GM12892 (cell line): Measurements from ENCODE around the gene MAPK7.

Experiments used
- POLR2AphosphoS5 ChIP-seq: IDR thresholded peaks from 2 replicates; pipeline ENCODE4 v1.6.1; 2011; ENCODE audit warnings: low read depth, low read length, control low read depth
- TAF1 ChIP-seq: IDR thresholded peaks from 2 replicates; pipeline ENCODE4 v1.6.1; 2011; ENCODE audit warnings: low read depth, mild to moderate bottlenecking, control low read depth, low read length, borderline replicate concordance

- TF ChIP-seq TAF1, result no peak
- TF ChIP-seq POLR2AphosphoS5, result no peak
Measured at GRCh38 chr17:19329136-19329535, 49.2 kb upstream of the MAPK7 start.
